GM21360 (cell line): ENCODE data around the gene H2BK1.

Experiments used
- ATAC-seq: cut with Tn5 transposase; IDR thresholded peaks from one replicate; pipeline ENCODE4 v1.9.1; 2021; ENCODE audit warnings: mild to moderate bottlenecking, moderate library complexity; ENCODE audit not compliant: unreplicated experiment

The H2BK1 gene

GRCh38 chr7:151232917-151233701, 22.8 kb upstream of the H2BK1 start:
- ATAC-seq = peak; percentile 48

- ATAC-seq = peak; percentile 95
These were observed 22.0 kb upstream of the H2BK1 start, which contains the start of gene CHPF2 for GRCh38 chr7:151232091-151232916. CHPF2 (plus strand) TSS chr7:151232483; CDS start chr7:151234012, 1,529 bp downstream.

GRCh38 chr7:151231080-151231479, 20.8 kb upstream of the H2BK1 start:
- no peak for ATAC-seq

DNA sequence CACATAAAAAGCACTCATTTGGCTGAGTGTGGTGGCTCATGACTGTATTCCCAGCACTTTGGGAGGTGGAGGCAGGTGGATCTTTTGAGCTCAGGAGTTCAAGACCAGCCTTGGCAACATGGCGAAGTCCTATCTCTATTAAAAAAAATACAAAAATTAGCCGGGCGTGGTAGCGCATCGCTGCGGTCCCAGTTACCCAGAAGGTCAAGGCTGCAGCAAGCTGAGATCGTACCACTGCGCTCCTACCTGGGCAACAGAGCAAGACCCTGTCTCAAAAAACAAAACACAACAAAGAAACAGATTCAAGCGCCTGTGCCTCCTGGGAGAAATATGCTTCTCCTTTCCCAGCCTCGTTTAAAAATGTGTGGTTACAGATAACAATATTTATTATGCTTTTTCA, 19.0 kb upstream of the H2BK1 start:
- no peak for ATAC-seq

GRCh38 chr7:151228024-151228866, 18.0 kb upstream of the H2BK1 start:
- ATAC-seq = no peak

- peak; percentile 98 for ATAC-seq
These were observed 16.8 kb upstream of the H2BK1 start, which contains the start of gene ABCF2 for GRCh38 chr7:151226875-151227782. ABCF2 (minus strand) TSS chr7:151227205; CDS start chr7:151226458, 747 bp downstream.

- ATAC-seq = no peak
These were observed 16.2 kb upstream of the H2BK1 start for GRCh38 chr7:151226560-151226874.

DNA sequence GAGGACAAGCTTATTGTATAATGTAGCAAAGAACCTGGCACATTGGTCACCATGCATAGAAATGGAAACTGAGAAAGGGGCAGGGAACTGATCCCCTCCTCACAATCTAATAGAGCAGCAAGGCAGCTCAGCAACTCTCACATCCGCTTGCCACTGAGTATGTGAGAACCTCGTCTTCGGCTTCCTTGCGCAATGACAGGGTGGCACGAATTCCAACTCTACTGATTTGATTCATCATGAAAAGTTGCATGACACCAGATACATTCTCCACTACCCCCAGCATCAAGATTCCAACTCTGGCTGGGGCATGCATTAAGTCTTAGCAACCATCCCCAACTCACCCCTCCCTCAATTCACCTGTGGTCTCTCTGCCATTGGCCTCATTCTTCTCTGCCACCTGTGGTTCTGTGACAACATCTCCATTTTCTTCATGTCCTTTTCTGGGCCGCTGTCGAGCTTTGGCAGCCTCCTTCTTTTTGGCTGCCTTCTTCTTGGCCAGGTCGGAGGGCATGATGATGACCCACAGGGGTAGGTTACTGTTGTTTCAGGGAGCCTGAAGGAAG, 15.7 kb upstream of the H2BK1 start:
- ATAC-seq = no peak

DNA sequence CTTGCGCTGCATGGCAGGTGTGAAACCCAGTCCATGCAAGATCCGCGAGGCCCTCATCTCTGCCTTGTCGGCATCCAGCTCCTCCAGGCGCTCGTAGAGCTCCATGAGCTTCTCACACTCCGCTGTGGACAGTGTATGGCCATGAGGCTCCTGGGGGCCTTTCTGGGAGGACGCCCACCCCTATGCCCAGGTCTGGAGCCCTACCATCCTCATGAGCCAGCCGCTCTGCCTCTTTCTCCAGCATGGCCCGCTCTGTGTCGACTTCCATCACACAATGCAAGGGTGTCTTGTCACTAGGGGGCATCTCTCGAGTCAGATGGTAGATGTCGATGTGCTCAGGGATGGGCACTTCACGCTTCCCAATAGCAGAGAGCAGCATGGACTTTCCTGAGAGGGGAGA, 13.4 kb upstream of the H2BK1 start:
- no peak for ATAC-seq

- no peak for ATAC-seq
These were observed 7.9 kb upstream of the H2BK1 start for GRCh38 chr7:151218170-151218569.

GRCh38 chr7:151215396-151215795, 5.1 kb upstream of the H2BK1 start:
- ATAC-seq = no peak

- no peak for ATAC-seq
These were observed 3.5 kb upstream of the H2BK1 start for GRCh38 chr7:151213826-151214225.

DNA sequence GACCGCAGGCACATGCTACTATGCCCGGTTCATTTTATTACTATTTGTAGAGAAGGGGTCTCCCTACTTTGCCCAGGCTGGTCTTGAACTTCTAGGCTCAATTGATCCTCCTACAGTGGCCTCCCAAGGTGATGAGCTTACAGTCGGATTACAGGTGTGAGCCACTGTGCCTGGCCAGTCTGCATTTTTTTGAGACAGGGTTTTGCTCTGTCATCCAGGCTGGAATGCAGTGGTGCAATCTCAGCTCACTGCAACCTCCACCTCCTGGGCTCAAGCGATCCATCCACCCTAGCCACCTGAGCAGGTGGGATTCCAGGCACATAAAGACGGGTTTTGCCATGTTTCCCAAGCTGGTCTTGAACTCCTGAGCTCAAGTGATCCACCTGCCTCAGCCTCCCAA, 2.3 kb upstream of the H2BK1 start:
- no peak for ATAC-seq

DNA sequence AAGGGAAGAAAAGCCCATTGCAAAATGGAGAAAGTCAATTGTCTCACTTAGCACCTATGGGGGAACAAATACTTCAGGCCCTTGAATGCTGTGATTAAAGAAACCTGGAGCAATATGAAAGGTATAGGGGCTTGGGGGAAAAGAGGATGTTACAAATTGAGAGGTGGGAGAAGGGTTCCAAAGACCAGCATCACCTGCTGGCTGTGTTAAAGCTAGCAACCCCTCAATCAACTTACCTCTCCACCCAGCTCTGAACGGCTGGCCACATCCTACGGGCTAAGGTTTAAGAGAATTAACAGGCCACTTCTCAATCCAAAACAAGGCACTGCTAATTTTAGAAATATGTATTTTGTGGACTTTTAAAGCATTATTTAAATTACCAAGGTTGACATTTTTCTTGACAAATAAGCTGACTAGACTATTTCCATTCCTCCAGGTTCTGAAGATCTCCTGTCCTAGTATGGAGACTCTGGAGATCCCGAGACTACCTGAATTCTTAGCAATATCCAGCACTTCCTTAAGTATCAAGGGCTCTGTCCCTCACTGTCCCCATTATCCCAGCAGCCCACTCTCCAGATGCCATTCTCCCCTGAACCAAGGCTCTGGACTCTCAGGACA, 976 bp upstream of the H2BK1 start:
- no peak for ATAC-seq

GRCh38 chr7:151209588-151209987, 700 bp downstream of the H2BK1 start:
- no peak for ATAC-seq

DNA sequence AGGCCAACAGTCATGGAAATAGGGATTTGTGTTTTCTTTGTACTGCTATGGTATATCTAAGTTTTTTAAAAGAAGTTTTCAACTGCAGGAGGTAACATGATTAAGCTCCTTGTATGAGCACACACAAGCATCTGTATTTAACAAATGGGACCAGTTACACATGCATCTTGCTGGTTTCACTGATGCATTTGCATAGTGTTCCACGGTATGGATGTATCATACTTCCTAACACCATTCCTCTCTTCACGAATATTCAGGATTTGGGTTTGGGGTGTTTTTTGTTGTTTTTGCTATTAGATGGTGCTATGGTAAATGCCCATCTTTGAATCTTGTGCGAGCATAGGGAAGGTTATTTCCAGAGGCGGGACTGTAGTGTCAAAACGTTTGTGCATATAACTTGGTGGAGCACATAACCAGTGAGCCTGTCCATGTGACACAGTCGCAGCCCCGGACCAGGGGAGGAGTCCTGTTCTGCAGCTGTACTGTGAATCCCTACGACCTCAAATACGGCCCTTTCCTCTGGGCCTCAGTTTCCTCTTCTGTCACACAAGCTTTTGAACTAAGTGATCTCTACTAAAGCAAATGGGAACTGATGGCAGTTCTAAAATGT, 1.9 kb downstream of the H2BK1 start:
- ATAC-seq = no peak

DNA sequence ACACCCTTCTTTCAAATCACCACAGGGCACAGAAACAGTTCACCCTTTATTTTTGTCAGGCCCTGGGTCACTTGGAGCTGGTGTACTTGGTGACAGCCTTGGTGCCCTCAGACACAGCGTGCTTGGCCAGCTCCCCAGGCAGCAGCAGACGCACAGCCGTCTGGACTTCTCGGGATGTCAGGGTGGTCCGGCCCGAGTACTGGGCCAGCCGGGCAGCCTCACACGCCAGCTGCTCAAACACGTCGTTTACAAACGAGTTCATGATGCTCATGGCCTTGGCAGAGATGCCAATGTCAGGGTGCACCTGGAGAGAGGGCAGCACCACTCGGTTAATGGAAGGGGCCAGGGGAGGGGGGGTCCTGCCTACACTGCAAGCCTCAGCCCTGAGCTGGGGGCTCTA, 2.5 kb downstream of the H2BK1 start:
- no peak for ATAC-seq

DNA sequence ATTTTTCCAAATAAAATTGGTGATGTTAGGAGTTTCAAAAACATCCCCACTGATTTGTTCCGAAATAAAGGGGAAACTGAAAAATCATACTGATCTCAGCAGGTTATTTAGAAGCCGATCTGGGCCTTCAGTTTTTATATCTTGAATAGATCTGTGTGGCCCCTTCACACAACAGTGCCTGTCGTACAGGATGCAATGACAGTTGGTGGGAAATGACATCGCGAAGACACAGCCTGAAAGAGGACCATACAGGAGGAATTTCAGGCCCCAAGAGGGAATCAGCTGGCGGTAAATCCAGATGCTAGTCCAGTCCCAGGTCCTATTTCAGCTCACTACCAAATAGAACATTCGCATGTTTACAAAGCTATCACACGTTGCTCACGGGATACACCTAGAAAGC, 3.0 kb downstream of the H2BK1 start:
- no peak for ATAC-seq

DNA sequence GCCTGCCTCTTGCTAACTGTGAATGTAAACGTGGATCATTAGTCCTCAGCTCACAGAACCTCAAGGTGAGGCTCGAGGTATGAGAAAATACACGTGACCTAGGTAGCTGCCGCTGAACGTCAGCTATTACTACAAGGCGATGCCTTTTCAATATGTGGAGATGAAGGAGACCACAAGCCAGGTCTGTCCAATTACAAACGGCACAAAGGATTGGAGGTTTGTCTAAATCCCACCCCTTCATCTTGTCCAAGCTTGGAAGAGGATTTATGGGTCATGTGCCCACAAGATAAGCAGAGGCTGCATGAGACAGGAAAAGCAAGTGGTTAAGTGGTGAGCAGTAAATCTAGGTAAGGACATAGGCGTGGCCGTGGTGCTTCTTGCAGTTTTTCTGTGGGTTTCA, 3.4 kb downstream of the H2BK1 start:
- ATAC-seq = no peak
